ENCODE data around the gene EFHD1. TPM values are rescaled to one million over a fixed set of nuclear protein-coding genes. Genes with fewer than 3 reads are reported as not detected.
"Not testable (repeated sequence)": the region's sequence is repeated elsewhere in the genome, so short reads cannot be mapped to it uniquely, and the experiment has no call there.

EFHD1 gene
- polyA plus RNA-seq, 1 donor from 2014 or later: 0.73 TPM

- H3K4me1 Mint-ChIP-seq: peaks cover 0 to 6% (median 5%) of the 10 kb centered on the region in 3 donors
- no peak overlapping the region for H3K27ac Mint-ChIP-seq
- H3K4me3 Mint-ChIP-seq: peak overlapping the region; percentile 9 to 74 (median 57)
- peaks cover 1% of the 10 kb centered on the region for H3K36me3 Mint-ChIP-seq
- H3K9me3 Mint-ChIP-seq: peaks cover 0 to 3% (median 1%) of the 10 kb centered on the region in 3 donors
- peaks cover 34% of the 10 kb centered on the region for H3K27me3 Mint-ChIP-seq
Measured at GRCh38 chr2:232632904-232633412, 446 bp upstream of the EFHD1 start.

- peak overlapping the region in 3 of 4 donors; percentile 22 to 79 (median 63) for H3K4me3 Mint-ChIP-seq
- peaks cover 0 to 3% (median 1%) of the 10 kb centered on the region in 3 donors for H3K9me3 Mint-ChIP-seq
- peaks cover 1% of the 10 kb centered on the region for H3K36me3 Mint-ChIP-seq
- H3K4me1 Mint-ChIP-seq: peaks cover 0 to 6% (median 5%) of the 10 kb centered on the region in 3 donors
- H3K27me3 Mint-ChIP-seq: peaks cover 34% of the 10 kb centered on the region
- H3K27ac Mint-ChIP-seq: no peak overlapping the region
Measured at GRCh38 chr2:232634206-232635150, 1.1 kb downstream of the EFHD1 start.

GRCh38 chr2:232635376-232635775 lies 2.0 kb downstream of the EFHD1 start:
- Mint-ChIP-seq H3K27me3 (peaks cover 34% of the 10 kb centered on the region), H3K4me3 (peak overlapping the region in 2 of 4 donors; percentile 63 to 79)
- H3K4me1 Mint-ChIP-seq, H3K36me3 Mint-ChIP-seq, H3K27ac Mint-ChIP-seq, H3K9me3 Mint-ChIP-seq: not testable (repeated sequence)

GRCh38 chr2:232635820-232636219 lies 2.4 kb downstream of the EFHD1 start:
- Mint-ChIP-seq H3K4me1 (peaks cover 0 to 6% (median 5%) of the 10 kb centered on the region in 3 donors), H3K9me3 (peaks cover 0 to 3% (median 1%) of the 10 kb centered on the region in 3 donors), H3K4me3 (no peak overlapping the region), H3K27ac (no peak overlapping the region), H3K27me3 (peaks cover 34% of the 10 kb centered on the region), H3K36me3 (peaks cover 1% of the 10 kb centered on the region)

- Mint-ChIP-seq H3K27ac (no peak overlapping the region), H3K4me3 (no peak overlapping the region), H3K27me3 (peaks cover 31% of the 10 kb centered on the region), H3K9me3 (peaks cover 0 to 3% (median 1%) of the 10 kb centered on the region in 3 donors), H3K36me3 (peaks cover 1% of the 10 kb centered on the region), H3K4me1 (peaks cover 0 to 6% (median 5%) of the 10 kb centered on the region in 3 donors)
Measured at GRCh38 chr2:232636788-232637420, 3.5 kb downstream of the EFHD1 start.

GRCh38 chr2:232637866-232638583 lies 4.6 kb downstream of the EFHD1 start:
- Mint-ChIP-seq H3K36me3 (peaks cover 1% of the 10 kb centered on the region), H3K9me3 (peaks cover 0 to 3% (median 1%) of the 10 kb centered on the region in 3 donors), H3K4me3 (no peak overlapping the region), H3K27me3 (peaks cover 27% of the 10 kb centered on the region), H3K27ac (no peak overlapping the region), H3K4me1 (no peaks in the 10 kb centered on the region)

- Mint-ChIP-seq H3K36me3 (no peaks in the 10 kb centered on the region), H3K27me3 (peaks cover 18% of the 10 kb centered on the region)
Measured at GRCh38 chr2:232641153-232641848, 7.9 kb downstream of the EFHD1 start.

GRCh38 chr2:232643147-232643425 lies 9.7 kb downstream of the EFHD1 start:
- Mint-ChIP-seq H3K4me1 (no peaks in the 10 kb centered on the region), H3K9me3 (no peaks in the 10 kb centered on the region), H3K27me3 (peaks cover 11% of the 10 kb centered on the region), H3K27ac (no peak overlapping the region), H3K36me3 (no peaks in the 10 kb centered on the region), H3K4me3 (no peak overlapping the region)

More at GRCh38 chr2:232641153-232641848, 7.9 kb downstream of the EFHD1 start:
- Mint-ChIP-seq H3K27ac (no peak overlapping the region), H3K4me1 (no peaks in the 10 kb centered on the region), H3K4me3 (no peak overlapping the region), H3K9me3 (no peaks in the 10 kb centered on the region)

GRCh38 chr2:232643813-232644347 lies 10.5 kb downstream of the EFHD1 start:
- H3K27me3 Mint-ChIP-seq: peaks cover 11% of the 10 kb centered on the region
- no peak overlapping the region for H3K4me3 Mint-ChIP-seq
- H3K4me1 Mint-ChIP-seq: no peaks in the 10 kb centered on the region
- H3K27ac Mint-ChIP-seq: peak overlapping the region in 1 of 3 donors; percentile 80
- H3K9me3 Mint-ChIP-seq: no peaks in the 10 kb centered on the region
- H3K36me3 Mint-ChIP-seq: no peaks in the 10 kb centered on the region

GRCh38 chr2:232645061-232645460 lies 11.7 kb downstream of the EFHD1 start:
- Mint-ChIP-seq H3K27ac (no peak overlapping the region), H3K36me3 (no peaks in the 10 kb centered on the region), H3K9me3 (no peaks in the 10 kb centered on the region), H3K4me3 (no peak overlapping the region), H3K27me3 (peaks cover 7% of the 10 kb centered on the region), H3K4me1 (no peaks in the 10 kb centered on the region)

- no peak overlapping the region for H3K4me3 Mint-ChIP-seq
- H3K27ac Mint-ChIP-seq: no peak overlapping the region
- peaks cover 2% of the 10 kb centered on the region for H3K36me3 Mint-ChIP-seq
- H3K27me3 Mint-ChIP-seq: peaks cover 7% of the 10 kb centered on the region
- no peaks in the 10 kb centered on the region for H3K9me3 Mint-ChIP-seq
- H3K4me1 Mint-ChIP-seq: peaks cover 0 to 2% (median 0%) of the 10 kb centered on the region in 3 donors
Measured at GRCh38 chr2:232646726-232647125, 13.3 kb downstream of the EFHD1 start.

GRCh38 chr2:232647261-232647660 lies 13.9 kb downstream of the EFHD1 start:
- H3K27ac Mint-ChIP-seq: peak overlapping the region in 1 of 3 donors; percentile 47
- peaks cover 2% of the 10 kb centered on the region for H3K36me3 Mint-ChIP-seq
- H3K4me1 Mint-ChIP-seq: peaks cover 0 to 2% (median 0%) of the 10 kb centered on the region in 3 donors
- peaks cover 7% of the 10 kb centered on the region for H3K27me3 Mint-ChIP-seq
- no peak overlapping the region for H3K4me3 Mint-ChIP-seq
- H3K9me3 Mint-ChIP-seq: no peaks in the 10 kb centered on the region

GRCh38 chr2:232649033-232649432 lies 15.6 kb downstream of the EFHD1 start:
- Mint-ChIP-seq H3K27ac (no peak overlapping the region), H3K9me3 (no peaks in the 10 kb centered on the region), H3K36me3 (peaks cover 2% of the 10 kb centered on the region), H3K4me1 (peaks cover 0 to 2% (median 0%) of the 10 kb centered on the region in 3 donors), H3K27me3 (peaks cover 6% of the 10 kb centered on the region), H3K4me3 (no peak overlapping the region)

GRCh38 chr2:232652505-232652851 lies 19.1 kb downstream of the EFHD1 start:
- Mint-ChIP-seq H3K27ac (no peak overlapping the region), H3K9me3 (no peaks in the 10 kb centered on the region), H3K4me1 (peaks cover 0 to 2% (median 0%) of the 10 kb centered on the region in 3 donors), H3K27me3 (peaks cover 4% of the 10 kb centered on the region), H3K4me3 (no peak overlapping the region), H3K36me3 (peaks cover 2% of the 10 kb centered on the region)

Measured in IgD-negative memory B cell (primary cell).